Measurements from ENCODE around the gene HDAC3.
A peak's percentile ranks its signal among the peaks of the same experiment; 100 is the strongest.

HDAC3 gene

DNA sequence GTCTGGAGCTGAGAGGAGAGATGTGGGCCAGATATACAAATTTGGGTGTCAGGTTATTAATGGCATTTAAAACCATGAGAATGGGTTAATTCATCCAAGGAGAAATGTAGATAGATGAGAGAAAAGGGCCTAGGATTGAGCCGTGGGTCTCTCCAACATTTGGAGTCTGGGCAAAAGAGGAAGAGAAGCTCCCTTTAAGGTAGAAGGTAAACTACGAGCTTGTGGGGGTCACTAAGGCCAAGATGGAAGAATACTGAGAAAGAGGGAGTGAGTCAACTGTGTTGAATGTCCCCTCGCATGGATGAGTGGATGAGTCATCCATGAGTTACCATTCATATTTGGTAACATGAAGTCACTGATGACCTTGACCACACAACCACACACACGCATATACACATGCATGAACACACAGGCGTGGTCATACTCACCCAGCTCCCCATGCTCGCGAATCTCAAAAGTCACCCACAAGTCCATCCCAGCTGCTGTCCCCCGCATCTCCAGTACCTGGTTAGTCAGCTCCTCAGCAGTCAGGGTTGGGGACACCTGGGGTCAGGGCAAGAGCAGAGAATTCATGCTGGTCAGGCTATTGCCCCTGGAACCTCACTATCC, 21.4 kb upstream of the HDAC3 start:
- Histone ChIP-seq H3K27ac (ENCODE audit: low read depth in 2 of 2, low read length in 2 of 2) (no peak overlapping the region), H3K27me3 (ENCODE audit: control insufficient read depth in 2 of 2, insufficient read depth in 2 of 2, low read length in 2 of 2) (no peaks in the 10 kb centered on the region), H3K9ac (ENCODE audit: low read depth in 1 of 2, low read length in 2 of 2) (no peak overlapping the region), H3K4me1 (ENCODE audit: control insufficient read depth in 2 of 2, insufficient read depth in 2 of 2, low read length in 2 of 2) (no peaks in the 10 kb centered on the region), H3K9me3 (ENCODE audit: control insufficient read depth in 2 of 2, low read length in 2 of 2) (no peaks in the 10 kb centered on the region), H3K36me3 (ENCODE audit: control insufficient read depth in 2 of 2, insufficient read depth in 2 of 2, low read length in 2 of 2) (peaks cover 0 to 10% of the 10 kb centered on the region in 2 donors), H3K4me3 (ENCODE audit: low read length in 2 of 2) (no peak overlapping the region)

DNA sequence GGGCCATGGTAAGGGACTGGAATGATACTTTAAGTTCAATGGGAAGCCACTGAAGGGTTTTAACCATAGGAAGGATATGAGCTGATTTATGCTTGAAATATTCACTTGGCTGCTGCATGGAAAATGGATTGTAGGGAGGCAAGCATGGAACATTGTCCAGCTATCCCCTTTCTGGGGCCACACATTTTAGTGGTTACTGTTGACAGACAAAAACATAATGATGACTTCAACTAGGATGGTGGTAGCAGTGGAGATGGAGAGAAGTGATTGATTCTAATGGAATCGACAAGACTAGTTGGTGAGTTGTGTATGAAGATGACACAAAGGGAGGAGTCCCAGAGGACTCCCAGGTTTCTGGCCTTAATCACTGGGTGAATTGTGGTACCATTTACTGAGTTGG, 20.8 kb upstream of the HDAC3 start:
- no peaks in the 10 kb centered on the region for H3K9me3 ChIP-seq (ENCODE audit: control insufficient read depth in 2 of 2, low read length in 2 of 2)
- H3K4me3 ChIP-seq (ENCODE audit: low read length in 2 of 2): no peak overlapping the region
- no peaks in the 10 kb centered on the region for H3K4me1 ChIP-seq (ENCODE audit: control insufficient read depth in 2 of 2, insufficient read depth in 2 of 2, low read length in 2 of 2)
- peaks cover 0 to 10% of the 10 kb centered on the region in 2 donors for H3K36me3 ChIP-seq (ENCODE audit: control insufficient read depth in 2 of 2, insufficient read depth in 2 of 2, low read length in 2 of 2)
- H3K27me3 ChIP-seq (ENCODE audit: control insufficient read depth in 2 of 2, insufficient read depth in 2 of 2, low read length in 2 of 2): no peaks in the 10 kb centered on the region
- H3K27ac ChIP-seq (ENCODE audit: low read depth in 2 of 2, low read length in 2 of 2): no peak overlapping the region
- H3K9ac ChIP-seq (ENCODE audit: low read depth in 1 of 2, low read length in 2 of 2): no peak overlapping the region

- H3K4me3 ChIP-seq (ENCODE audit: low read length in 2 of 2): no peak overlapping the region
- H3K9ac ChIP-seq (ENCODE audit: low read depth in 1 of 2, low read length in 2 of 2): no peak overlapping the region
- H3K9me3 ChIP-seq (ENCODE audit: control insufficient read depth in 2 of 2, low read length in 2 of 2): no peaks in the 10 kb centered on the region
- H3K27ac ChIP-seq (ENCODE audit: low read depth in 2 of 2, low read length in 2 of 2): no peak overlapping the region
- peaks cover 0 to 5% of the 10 kb centered on the region in 2 donors for H3K4me1 ChIP-seq (ENCODE audit: control insufficient read depth in 2 of 2, insufficient read depth in 2 of 2, low read length in 2 of 2)
- H3K36me3 ChIP-seq (ENCODE audit: control insufficient read depth in 2 of 2, insufficient read depth in 2 of 2, low read length in 2 of 2): peaks cover 0 to 10% of the 10 kb centered on the region in 2 donors
- H3K27me3 ChIP-seq (ENCODE audit: control insufficient read depth in 2 of 2, insufficient read depth in 2 of 2, low read length in 2 of 2): no peaks in the 10 kb centered on the region
These were observed 19.7 kb upstream of the HDAC3 start for GRCh38 chr5:141656396-141656795.

DNA sequence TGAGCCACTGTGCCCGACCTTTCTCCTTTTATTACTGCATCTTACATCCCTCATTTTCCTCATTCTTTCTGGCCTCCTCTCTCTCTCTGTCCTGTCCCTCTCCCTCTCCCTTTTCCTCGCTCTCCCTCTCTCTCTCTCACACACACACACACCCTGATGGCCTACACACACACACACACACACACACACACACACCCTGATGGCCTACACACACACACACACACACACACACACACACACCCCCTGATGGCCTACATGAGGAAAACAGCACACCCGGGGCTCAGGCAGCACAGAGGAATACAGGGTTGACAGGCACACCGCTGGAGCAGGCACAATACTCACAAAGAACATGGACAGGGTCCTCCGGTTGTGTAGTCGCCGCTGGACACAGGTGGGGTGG, 18.4 kb upstream of the HDAC3 start:
- peaks cover 0 to 10% of the 10 kb centered on the region in 2 donors for H3K36me3 ChIP-seq (ENCODE audit: control insufficient read depth in 2 of 2, insufficient read depth in 2 of 2, low read length in 2 of 2)
- no peak overlapping the region for H3K4me3 ChIP-seq (ENCODE audit: low read length in 2 of 2)
- H3K4me1 ChIP-seq (ENCODE audit: control insufficient read depth in 2 of 2, insufficient read depth in 2 of 2, low read length in 2 of 2): peaks cover 5 to 7% of the 10 kb centered on the region in 2 donors

GRCh38 chr5:141654298-141654697, 17.6 kb upstream of the HDAC3 start:
- Histone ChIP-seq H3K4me3 (ENCODE audit: low read length in 2 of 2) (no peak overlapping the region), H3K9ac (ENCODE audit: low read depth in 1 of 2, low read length in 2 of 2) (no peak overlapping the region), H3K36me3 (ENCODE audit: control insufficient read depth in 2 of 2, insufficient read depth in 2 of 2, low read length in 2 of 2) (peaks cover 0 to 10% of the 10 kb centered on the region in 2 donors), H3K27me3 (ENCODE audit: control insufficient read depth in 2 of 2, insufficient read depth in 2 of 2, low read length in 2 of 2) (no peaks in the 10 kb centered on the region), H3K27ac (ENCODE audit: low read depth in 2 of 2, low read length in 2 of 2) (no peak overlapping the region), H3K9me3 (ENCODE audit: control insufficient read depth in 2 of 2, low read length in 2 of 2) (no peaks in the 10 kb centered on the region), H3K4me1 (ENCODE audit: control insufficient read depth in 2 of 2, insufficient read depth in 2 of 2, low read length in 2 of 2) (peaks cover 5 to 7% of the 10 kb centered on the region in 2 donors)

More for the DNA sequence above, 18.4 kb upstream of the HDAC3 start:
- Histone ChIP-seq H3K27ac (ENCODE audit: low read depth in 2 of 2, low read length in 2 of 2) (no peak overlapping the region), H3K9ac (ENCODE audit: low read depth in 1 of 2, low read length in 2 of 2) (no peak overlapping the region), H3K27me3 (ENCODE audit: control insufficient read depth in 2 of 2, insufficient read depth in 2 of 2, low read length in 2 of 2) (no peaks in the 10 kb centered on the region), H3K9me3 (ENCODE audit: control insufficient read depth in 2 of 2, low read length in 2 of 2) (no peaks in the 10 kb centered on the region)

DNA sequence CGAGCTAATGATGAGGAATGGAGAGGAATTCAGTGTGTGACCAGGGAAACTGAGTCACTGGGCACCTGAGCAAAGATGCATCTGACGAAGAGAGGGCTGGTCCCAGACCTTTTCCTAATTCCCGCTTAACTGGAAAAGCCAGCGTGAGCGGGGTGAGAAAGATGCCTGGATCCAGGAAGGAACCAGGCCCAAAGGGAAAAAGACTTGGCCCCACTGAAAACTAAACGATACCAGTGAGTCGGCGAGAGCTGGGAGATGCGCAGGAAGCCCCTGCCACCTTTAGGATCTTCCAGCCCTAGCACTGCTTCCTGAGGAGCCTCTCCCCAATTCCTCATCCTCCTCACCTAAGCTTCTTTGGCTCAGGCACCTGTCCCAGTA, 15.1 kb upstream of the HDAC3 start:
- peak overlapping the region in 1 of 2 donors; percentile 28 for H3K27ac ChIP-seq (ENCODE audit: low read depth in 2 of 2, low read length in 2 of 2)
- H3K27me3 ChIP-seq (ENCODE audit: control insufficient read depth in 2 of 2, insufficient read depth in 2 of 2, low read length in 2 of 2): no peaks in the 10 kb centered on the region
- peaks cover 0 to 9% of the 10 kb centered on the region in 2 donors for H3K36me3 ChIP-seq (ENCODE audit: control insufficient read depth in 2 of 2, insufficient read depth in 2 of 2, low read length in 2 of 2)
- H3K4me3 ChIP-seq (ENCODE audit: low read length in 2 of 2): peak overlapping the region; percentile 81 to 83
- peak overlapping the region; percentile 55 to 60 for H3K9ac ChIP-seq (ENCODE audit: low read depth in 1 of 2, low read length in 2 of 2)
- H3K9me3 ChIP-seq (ENCODE audit: control insufficient read depth in 2 of 2, low read length in 2 of 2): no peaks in the 10 kb centered on the region
- peaks cover 5 to 7% of the 10 kb centered on the region in 2 donors for H3K4me1 ChIP-seq (ENCODE audit: control insufficient read depth in 2 of 2, insufficient read depth in 2 of 2, low read length in 2 of 2)

GRCh38 chr5:141650851-141651727, 14.4 kb upstream of the HDAC3 start, which contains the start of gene FCHSD1:
Gene FCHSD1, minus strand, starts transcription at chr5:141651418. Its CDS starts 50 bp downstream, at chr5:141651368.
- Histone ChIP-seq H3K9ac (ENCODE audit: low read depth in 1 of 2, low read length in 2 of 2) (peak within 1 kb of the TSS; percentile 70 to 74), H3K36me3 (ENCODE audit: control insufficient read depth in 2 of 2, insufficient read depth in 2 of 2, low read length in 2 of 2) (peaks cover 2 to 12% of the 10 kb centered on the region in 2 donors), H3K4me3 (ENCODE audit: low read length in 2 of 2) (peak within 1 kb of the TSS; percentile 81 to 83), H3K9me3 (ENCODE audit: control insufficient read depth in 2 of 2, low read length in 2 of 2) (no peaks in the 10 kb centered on the region), H3K27ac (ENCODE audit: low read depth in 2 of 2, low read length in 2 of 2) (peak within 1 kb of the TSS in 1 of 2 donors; percentile 28), H3K4me1 (ENCODE audit: control insufficient read depth in 2 of 2, insufficient read depth in 2 of 2, low read length in 2 of 2) (peaks cover 5 to 7% of the 10 kb centered on the region in 2 donors), H3K27me3 (ENCODE audit: control insufficient read depth in 2 of 2, insufficient read depth in 2 of 2, low read length in 2 of 2) (no peaks in the 10 kb centered on the region)

- Histone ChIP-seq H3K36me3 (ENCODE audit: control insufficient read depth in 2 of 2, insufficient read depth in 2 of 2, low read length in 2 of 2) (peaks cover 6 to 12% of the 10 kb centered on the region in 2 donors), H3K27me3 (ENCODE audit: control insufficient read depth in 2 of 2, insufficient read depth in 2 of 2, low read length in 2 of 2) (no peaks in the 10 kb centered on the region), H3K9me3 (ENCODE audit: control insufficient read depth in 2 of 2, low read length in 2 of 2) (no peaks in the 10 kb centered on the region), H3K4me3 (ENCODE audit: low read length in 2 of 2) (no peak overlapping the region), H3K9ac (ENCODE audit: low read depth in 1 of 2, low read length in 2 of 2) (no peak overlapping the region), H3K27ac (ENCODE audit: low read depth in 2 of 2, low read length in 2 of 2) (no peak overlapping the region), H3K4me1 (ENCODE audit: control insufficient read depth in 2 of 2, insufficient read depth in 2 of 2, low read length in 2 of 2) (peaks cover 5 to 7% of the 10 kb centered on the region in 2 donors)
These were observed 13.3 kb upstream of the HDAC3 start for GRCh38 chr5:141649972-141650371.

DNA sequence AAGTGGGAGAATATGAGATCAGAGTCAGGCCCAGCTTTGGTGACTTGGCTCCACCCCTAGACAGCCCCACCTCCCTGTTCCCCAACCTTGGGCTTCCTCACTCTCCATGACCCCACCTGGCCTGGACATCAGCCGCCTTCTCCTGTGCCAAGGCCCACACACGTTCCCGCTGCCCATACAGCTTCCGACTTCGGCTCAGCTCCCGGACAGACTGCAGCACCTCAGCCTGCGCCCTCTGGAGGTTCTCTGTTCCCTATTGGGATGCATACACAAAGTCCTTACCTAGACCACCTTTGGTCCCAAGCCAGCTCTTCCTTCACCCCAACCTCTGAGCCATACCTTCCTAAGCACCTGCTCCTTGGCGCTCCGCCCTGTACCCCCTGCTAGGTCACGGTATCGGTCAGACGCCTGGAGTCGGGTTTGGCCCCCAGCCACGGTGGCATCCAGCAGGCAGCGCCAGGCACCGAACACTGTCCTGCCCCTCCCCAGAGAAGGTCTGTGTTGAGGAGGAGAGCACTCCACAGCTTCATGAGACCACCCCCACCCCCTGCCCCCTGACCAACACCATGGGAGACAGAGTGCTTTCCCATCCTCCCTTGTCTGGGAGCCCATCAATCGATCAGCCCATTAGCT, 12.5 kb upstream of the HDAC3 start:
- Histone ChIP-seq H3K27ac (ENCODE audit: low read depth in 2 of 2, low read length in 2 of 2) (no peak overlapping the region), H3K9me3 (ENCODE audit: control insufficient read depth in 2 of 2, low read length in 2 of 2) (no peaks in the 10 kb centered on the region), H3K4me1 (ENCODE audit: control insufficient read depth in 2 of 2, insufficient read depth in 2 of 2, low read length in 2 of 2) (peaks cover 5 to 7% of the 10 kb centered on the region in 2 donors), H3K9ac (ENCODE audit: low read depth in 1 of 2, low read length in 2 of 2) (no peak overlapping the region), H3K27me3 (ENCODE audit: control insufficient read depth in 2 of 2, insufficient read depth in 2 of 2, low read length in 2 of 2) (no peaks in the 10 kb centered on the region), H3K36me3 (ENCODE audit: control insufficient read depth in 2 of 2, insufficient read depth in 2 of 2, low read length in 2 of 2) (peaks cover 12% of the 10 kb centered on the region in 2 donors), H3K4me3 (ENCODE audit: low read length in 2 of 2) (no peak overlapping the region)

DNA sequence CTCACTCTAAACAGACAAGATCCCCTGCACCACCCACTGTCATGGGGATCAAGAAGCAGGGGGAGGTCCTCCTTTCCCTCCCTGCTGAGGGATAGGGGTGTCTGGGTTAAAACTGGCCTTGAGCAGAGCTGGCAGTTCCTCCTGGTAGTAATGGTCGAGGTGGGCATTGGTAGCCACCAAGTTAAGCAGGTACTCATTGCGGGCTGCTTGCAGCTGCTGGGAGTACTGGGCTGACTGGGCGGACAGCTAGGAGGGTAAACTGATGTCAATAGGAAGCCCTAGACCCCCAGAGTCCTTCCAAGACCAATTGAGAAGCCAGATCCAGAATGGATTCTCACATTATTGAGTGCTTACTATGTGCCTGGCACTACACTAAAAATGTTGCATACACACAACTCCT, 11.2 kb upstream of the HDAC3 start:
- H3K4me1 ChIP-seq (ENCODE audit: control insufficient read depth in 2 of 2, insufficient read depth in 2 of 2, low read length in 2 of 2): peaks cover 5 to 7% of the 10 kb centered on the region in 2 donors
- no peak overlapping the region for H3K9ac ChIP-seq (ENCODE audit: low read depth in 1 of 2, low read length in 2 of 2)
- H3K4me3 ChIP-seq (ENCODE audit: low read length in 2 of 2): no peak overlapping the region
- no peaks in the 10 kb centered on the region for H3K27me3 ChIP-seq (ENCODE audit: control insufficient read depth in 2 of 2, insufficient read depth in 2 of 2, low read length in 2 of 2)
- no peaks in the 10 kb centered on the region for H3K9me3 ChIP-seq (ENCODE audit: control insufficient read depth in 2 of 2, low read length in 2 of 2)
- no peak overlapping the region for H3K27ac ChIP-seq (ENCODE audit: low read depth in 2 of 2, low read length in 2 of 2)
- H3K36me3 ChIP-seq (ENCODE audit: control insufficient read depth in 2 of 2, insufficient read depth in 2 of 2, low read length in 2 of 2): peaks cover 13 to 15% of the 10 kb centered on the region in 2 donors
